Neural progenitor cell (in vitro differentiated cells): ENCODE data around the gene SMAD6. TPM values are rescaled to one million over a fixed set of nuclear protein-coding genes. Genes with fewer than 3 reads are reported as not detected.
A peak's percentile ranks its signal among the peaks of the same experiment; 100 is the strongest.

Experiments used
- DNase-seq: peaks from one replicate; pipeline ENCODE4 v3.0.0-alpha.2; 2016; ENCODE audit warnings: low spot score
- H2AFZ ChIP-seq: fragments of 200-600 bp; sonication (generic); replicated peaks from 2 replicates; pipeline ENCODE4 v1.6.1; 2016; ENCODE audit warnings: antibody characterized with exemption
- H3F3A ChIP-seq: fragments of 200-600 bp; sonication (generic); 2 replicates; pipeline ENCODE4 v1.6.1; 2016; ENCODE audit warnings: antibody characterized with exemption, low read depth
- H3K27ac ChIP-seq: fragments of 200-600 bp; sonication (generic); 2 replicates; pipeline ENCODE4 v1.5.1; 2016; ENCODE audit warnings: mild to moderate bottlenecking
- H3K27me3 ChIP-seq: fragments of 200-600 bp; sonication (generic); 2 replicates; pipeline ENCODE4 v1.6.1; 2016; ENCODE audit warnings: mild to moderate bottlenecking, moderate library complexity
- H3K36me3 ChIP-seq: fragments of 200-600 bp; sonication (generic); 2 replicates; pipeline ENCODE4 v1.5.1; 2016
- H3K4me1 ChIP-seq: fragments of 200-600 bp; sonication (generic); 2 replicates; pipeline ENCODE4 v1.6.1; 2016; ENCODE audit warnings: mixed run types
- H3K4me2 ChIP-seq: fragments of 200-600 bp; sonication (generic); 2 replicates; pipeline ENCODE4 v1.6.1; 2016
- H3K4me3 ChIP-seq: fragments of 200-600 bp; sonication (generic); 2 replicates; pipeline ENCODE4 v1.5.1; 2016
- H3K79me2 ChIP-seq: fragments of 200-600 bp; sonication (generic); 2 replicates; pipeline ENCODE4 v1.6.1; 2016; ENCODE audit warnings: low read depth
- H3K9ac ChIP-seq: fragments of 200-600 bp; sonication (generic); 2 replicates; pipeline ENCODE4 v1.6.1; 2016
- H3K9me3 ChIP-seq: fragments of 200-600 bp; sonication (generic); 2 replicates; pipeline ENCODE4 v1.5.1; 2016; ENCODE audit warnings: low read depth
- H4K20me1 ChIP-seq: fragments of 200-600 bp; sonication (generic); 2 replicates; pipeline ENCODE4 v1.6.1; 2016; ENCODE audit warnings: low read depth
- H3K27ac Mint-ChIP-seq: 3 replicates; pipeline ENCODE4 v1.8.0; 2021; ENCODE audit warnings: mixed read lengths
- H3K27me3 Mint-ChIP-seq: 2 replicates; pipeline ENCODE4 v1.8.0; 2022; ENCODE audit warnings: low read depth, mild to moderate bottlenecking, inconsistent platforms, moderate library complexity, mixed read lengths; ENCODE audit not compliant: insufficient read depth
- H3K36me3 Mint-ChIP-seq: 3 replicates; pipeline ENCODE4 v1.8.0; 2021; ENCODE audit warnings: mixed read lengths
- H3K4me1 Mint-ChIP-seq: 3 replicates; pipeline ENCODE4 v1.8.0; 2021; ENCODE audit warnings: mixed read lengths
- H3K4me3 Mint-ChIP-seq: 3 replicates; pipeline ENCODE4 v1.8.0; 2021; ENCODE audit warnings: mild to moderate bottlenecking, moderate library complexity, mixed read lengths
- H3K9me3 Mint-ChIP-seq: 3 replicates; pipeline ENCODE4 v1.8.0; 2020; ENCODE audit warnings: mixed read lengths
- CTCF ChIP-seq: fragments of 200-600 bp; sonication (generic); IDR thresholded peaks from 2 replicates; pipeline ENCODE4 v1.5.1; 2017; ENCODE audit warnings: antibody characterized with exemption, mild to moderate bottlenecking
- EZH2 ChIP-seq: fragments of 200-600 bp; sonication (generic); IDR thresholded peaks from 2 replicates; pipeline ENCODE4 v1.6.1; 2017; ENCODE audit warnings: antibody characterized with exemption, mild to moderate bottlenecking, moderate library complexity
- EZH2phosphoT487 ChIP-seq: fragments of 200-600 bp; sonication (generic); IDR thresholded peaks from 2 replicates; pipeline ENCODE4 v1.6.1; 2017; ENCODE audit warnings: antibody characterized with exemption
- total RNA-seq: library from RNA; depleted of rRNA; stranded (reverse); fragments of >200 nt; gene quantifications from 2 replicates; pipeline ENCODE4 v1.2.3, GENCODE V29; 2015; ENCODE audit warnings: low replicate concordance

Gene SMAD6
- total RNA-seq, 1 donor from 2014 or later, result 3.4 TPM

GRCh38 chr15:66703540-66703941 is 1.5 kb downstream of the SMAD6 start:
- Histone ChIP-seq H3K4me2 (peak overlapping the region; percentile 98), H3K79me2 (peaks cover 42% of the 10 kb centered on the region), H2AFZ (peak overlapping the region; percentile 9)

GRCh38 chr15:66704019-66704802 is 2.2 kb downstream of the SMAD6 start:
- no peaks in the 10 kb centered on the region for H3K36me3 ChIP-seq
- peak overlapping the region; percentile 95 for H3K27ac Mint-ChIP-seq
- no peak overlapping the region for H2AFZ ChIP-seq
- H3K9me3 Mint-ChIP-seq, result no peaks in the 10 kb centered on the region
- peaks cover 14% of the 10 kb centered on the region for H3K27me3 Mint-ChIP-seq
- peaks cover 36% of the 10 kb centered on the region for H3F3A ChIP-seq
- peaks cover 46% of the 10 kb centered on the region for H3K79me2 ChIP-seq
- peak overlapping the region; percentile 68 for H3K4me3 ChIP-seq
- TF ChIP-seq EZH2phosphoT487 (peak; percentile 11), CTCF (no peak), EZH2 (peak; percentile 40)
- peaks cover 2% of the 10 kb centered on the region for H3K36me3 Mint-ChIP-seq
- peaks cover 46% of the 10 kb centered on the region for H3K4me1 Mint-ChIP-seq
- peak overlapping the region; percentile 96 for H3K4me3 Mint-ChIP-seq
- H3K27ac ChIP-seq, result no peak overlapping the region
- H3K27me3 ChIP-seq, result peaks cover 36% of the 10 kb centered on the region
- H3K9me3 ChIP-seq, result no peaks in the 10 kb centered on the region
- H4K20me1 ChIP-seq, result peaks cover 47% of the 10 kb centered on the region
- peak overlapping the region; percentile 98 for H3K4me2 ChIP-seq
- no peak overlapping the region for H3K9ac ChIP-seq
- H3K4me1 ChIP-seq, result peaks cover 35% of the 10 kb centered on the region
- DNase-seq, result no peak

More at GRCh38 chr15:66703540-66703941, 1.5 kb downstream of the SMAD6 start:
- H3F3A ChIP-seq, result peaks cover 43% of the 10 kb centered on the region
- H3K27ac Mint-ChIP-seq, result no peak overlapping the region
- DNase-seq, result peak; percentile 66
- H3K9me3 Mint-ChIP-seq, result no peaks in the 10 kb centered on the region
- peaks cover 36% of the 10 kb centered on the region for H3K27me3 ChIP-seq
- peak overlapping the region; percentile 68 for H3K4me3 ChIP-seq
- H3K4me1 ChIP-seq, result peaks cover 38% of the 10 kb centered on the region
- H3K4me3 Mint-ChIP-seq, result no peak overlapping the region
- TF ChIP-seq CTCF, result no peak
- no peak for TF ChIP-seq EZH2phosphoT487
- TF ChIP-seq EZH2, result peak; percentile 17
- no peaks in the 10 kb centered on the region for H3K36me3 ChIP-seq
- H3K36me3 Mint-ChIP-seq, result no peaks in the 10 kb centered on the region
- peaks cover 46% of the 10 kb centered on the region for H4K20me1 ChIP-seq
- no peaks in the 10 kb centered on the region for H3K9me3 ChIP-seq
- peaks cover 45% of the 10 kb centered on the region for H3K4me1 Mint-ChIP-seq
- peaks cover 14% of the 10 kb centered on the region for H3K27me3 Mint-ChIP-seq
- H3K9ac ChIP-seq, result no peak overlapping the region
- no peak overlapping the region for H3K27ac ChIP-seq

- Histone ChIP-seq H3K27ac (no peak overlapping the region), H3K36me3 (no peaks in the 10 kb centered on the region), H3K9me3 (no peaks in the 10 kb centered on the region), H3K4me2 (peak overlapping the region; percentile 98), H4K20me1 (peaks cover 47% of the 10 kb centered on the region), H3K4me3 (peak overlapping the region; percentile 68), H3K4me1 (peaks cover 35% of the 10 kb centered on the region), H3K9ac (no peak overlapping the region), H2AFZ (no peak overlapping the region), H3K79me2 (peaks cover 46% of the 10 kb centered on the region), H3K27me3 (peaks cover 35% of the 10 kb centered on the region), H3F3A (peaks cover 31% of the 10 kb centered on the region)
- Mint-ChIP-seq H3K27ac (peak overlapping the region; percentile 87), H3K27me3 (peaks cover 14% of the 10 kb centered on the region), H3K9me3 (no peaks in the 10 kb centered on the region), H3K4me1 (peaks cover 46% of the 10 kb centered on the region), H3K36me3 (peaks cover 2% of the 10 kb centered on the region), H3K4me3 (peak overlapping the region; percentile 96)
- TF ChIP-seq EZH2phosphoT487, result no peak
- no peak for TF ChIP-seq EZH2
- TF ChIP-seq CTCF, result no peak
- no peak for DNase-seq
Measured at GRCh38 chr15:66704803-66705153, 2.7 kb downstream of the SMAD6 start.
